IPS-11a (cell line): ENCODE measurements around the gene CYB5R3.
"Not testable (repeated sequence)": the region's sequence is repeated elsewhere in the genome, so short reads cannot be mapped to it uniquely, and the experiment has no call there.

Experiments used
- H3K4me3 ChIP-seq: one replicate; pipeline ENCODE4 v1.5.1; 2013; ENCODE audit warnings: low read depth, low read length, control low read depth

The CYB5R3 gene

DNA sequence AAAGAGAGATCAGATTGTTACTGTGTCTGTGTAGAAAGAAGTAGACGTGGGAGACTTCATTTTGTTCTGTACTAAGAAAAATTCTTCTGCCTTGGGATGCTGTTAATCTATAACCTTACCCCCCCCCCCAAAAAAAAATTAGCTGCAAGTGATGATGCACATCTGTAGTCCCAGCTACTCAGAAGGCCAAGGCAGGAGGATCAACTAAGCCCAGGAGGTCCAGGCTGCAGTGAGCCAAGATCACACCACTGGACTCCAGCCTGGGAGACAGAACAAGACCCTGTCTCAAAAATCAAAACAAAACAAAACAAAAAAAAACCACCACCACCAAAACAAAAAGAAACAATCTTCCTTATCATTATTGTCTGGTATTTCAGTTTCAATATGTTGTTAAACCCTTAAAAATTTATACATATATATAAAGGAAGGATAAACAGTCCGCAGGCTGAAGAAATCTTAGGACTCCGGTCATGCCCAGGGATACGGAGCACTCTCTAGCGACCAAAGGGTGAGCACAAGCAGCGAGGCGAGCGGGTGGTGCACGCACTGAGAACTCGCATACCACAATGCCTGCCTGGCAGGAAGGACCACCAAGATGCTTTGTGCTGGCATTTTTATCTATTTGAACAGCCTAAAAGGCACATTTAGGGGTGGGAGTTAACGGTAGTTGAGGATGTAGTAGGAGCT, 40.9 kb downstream of the CYB5R3 start:
- H3K4me3 ChIP-seq: no peak overlapping the region

DNA sequence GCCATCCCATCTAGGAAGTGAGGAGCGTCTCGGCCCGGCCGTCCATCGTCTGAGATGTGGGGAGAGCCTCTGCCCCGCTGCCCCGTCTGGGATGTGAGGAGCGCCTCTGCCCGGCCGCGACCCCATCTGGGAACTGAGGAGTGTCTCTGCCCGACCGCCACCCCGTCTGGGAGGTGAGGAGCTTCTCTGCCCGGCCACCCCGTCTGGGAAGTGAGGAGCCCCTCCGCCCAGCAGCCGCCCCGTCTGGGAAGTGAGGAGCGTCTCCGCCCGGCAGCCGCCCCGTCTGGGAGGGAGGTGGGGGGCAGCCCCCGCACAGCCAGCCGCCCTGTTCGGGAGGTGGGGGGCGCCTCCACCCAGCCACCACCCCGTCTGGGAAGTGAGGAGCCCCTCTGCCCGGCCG, 41.6 kb downstream of the CYB5R3 start:
- not testable (repeated sequence) for H3K4me3 ChIP-seq

GRCh38 chr22:42604403-42604802, 44.8 kb downstream of the CYB5R3 start:
- H3K4me3 ChIP-seq: no peak overlapping the region

GRCh38 chr22:42603427-42603826, 45.8 kb downstream of the CYB5R3 start:
- H3K4me3 ChIP-seq: no peak overlapping the region

- H3K4me3 ChIP-seq: no peak overlapping the region
These were observed 46.7 kb downstream of the CYB5R3 start for GRCh38 chr22:42602470-42602869.

DNA sequence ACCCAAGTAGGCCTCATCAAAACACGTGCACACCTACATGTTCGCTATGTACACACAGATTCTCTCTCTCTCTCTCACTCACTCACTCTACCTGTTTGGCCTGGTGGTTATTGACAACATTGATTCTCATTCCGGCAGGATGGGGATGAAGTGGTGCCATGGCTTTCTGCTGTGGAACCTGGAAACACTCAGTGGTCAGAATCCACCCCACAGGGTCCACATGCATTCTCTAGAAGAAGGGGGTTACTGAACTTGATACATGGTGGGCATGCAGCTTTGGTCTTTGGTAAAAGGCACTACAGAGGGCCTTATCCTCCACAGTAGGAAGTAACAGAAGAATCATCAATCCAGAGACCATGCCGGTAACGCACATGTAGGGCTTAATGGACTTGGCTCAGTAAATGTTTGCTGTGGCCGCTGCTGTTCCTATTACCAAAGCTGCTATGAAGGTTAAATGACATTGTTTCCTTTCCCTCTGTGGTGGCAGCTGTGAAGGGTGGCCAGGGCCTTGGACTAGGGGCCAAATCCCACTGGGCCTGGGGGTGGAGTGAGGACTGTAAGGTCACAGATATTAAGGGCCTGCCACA, 47.2 kb downstream of the CYB5R3 start:
- no peak overlapping the region for H3K4me3 ChIP-seq

GRCh38 chr22:42596863-42597530, 52.2 kb downstream of the CYB5R3 start:
- H3K4me3 ChIP-seq: no peak overlapping the region

DNA sequence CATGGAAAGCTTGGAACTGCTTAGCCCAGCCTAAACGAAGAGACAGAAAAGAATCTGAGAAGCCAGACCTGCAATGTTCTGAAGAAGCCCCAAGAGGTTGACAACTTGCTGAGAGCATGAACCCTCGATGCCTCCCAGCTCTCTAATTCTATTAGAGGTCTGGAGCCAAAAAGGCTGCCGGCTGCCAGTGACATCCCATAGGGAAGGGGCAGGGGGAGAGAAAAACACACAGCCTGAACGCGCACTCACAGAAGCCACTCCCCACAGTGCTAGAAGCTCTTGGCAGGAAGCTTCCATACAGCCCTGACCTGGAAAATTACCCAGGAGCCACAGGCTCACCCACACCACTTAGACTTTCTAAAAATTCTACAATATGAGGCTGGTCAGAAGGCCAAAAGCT, 52.9 kb downstream of the CYB5R3 start:
- H3K4me3 ChIP-seq: no peak overlapping the region

DNA sequence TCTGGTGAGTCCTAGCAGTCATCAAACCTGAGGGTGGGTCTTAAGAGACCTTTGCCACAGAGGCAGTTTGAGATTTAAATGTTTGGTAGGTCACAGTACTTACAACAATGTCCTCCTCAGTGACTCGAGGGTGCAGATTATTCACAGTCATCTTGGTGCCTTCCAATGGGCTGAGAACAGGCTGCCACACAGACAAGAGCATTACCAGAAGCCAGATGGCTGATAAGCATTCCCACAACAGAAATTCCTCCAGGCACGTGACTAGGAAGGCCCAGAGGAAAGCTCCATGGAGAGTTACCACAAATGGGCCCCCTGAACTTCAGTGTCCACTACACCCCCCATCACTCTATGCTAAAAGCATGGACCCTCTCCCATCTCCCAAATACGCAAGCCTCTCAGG, 53.8 kb downstream of the CYB5R3 start:
- no peak overlapping the region for H3K4me3 ChIP-seq

DNA sequence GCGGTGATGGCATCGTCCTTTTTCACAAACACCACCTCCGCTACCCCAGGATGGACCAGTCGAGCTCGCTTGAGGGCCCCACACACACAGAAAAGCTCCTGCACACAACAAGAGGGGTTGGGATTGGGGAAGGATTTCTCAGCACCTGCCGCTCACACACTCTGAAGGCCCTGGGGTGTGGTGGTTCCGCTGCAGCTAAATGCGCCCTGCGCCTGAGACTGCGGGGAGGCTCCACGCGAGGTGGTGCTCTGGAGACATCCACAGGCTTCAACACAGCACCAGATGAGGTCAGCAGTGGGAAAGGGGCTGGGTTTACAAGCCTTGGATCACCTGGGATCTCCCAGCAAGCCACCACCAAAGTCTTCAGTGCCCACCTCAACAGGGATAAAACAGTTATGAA, 57.2 kb downstream of the CYB5R3 start:
- H3K4me3 ChIP-seq: no peak overlapping the region

- H3K4me3 ChIP-seq: no peak overlapping the region
These were observed 61.5 kb downstream of the CYB5R3 start for GRCh38 chr22:42587588-42588175.

- H3K4me3 ChIP-seq: no peak overlapping the region
These were observed 62.8 kb downstream of the CYB5R3 start for GRCh38 chr22:42586381-42586780.

DNA sequence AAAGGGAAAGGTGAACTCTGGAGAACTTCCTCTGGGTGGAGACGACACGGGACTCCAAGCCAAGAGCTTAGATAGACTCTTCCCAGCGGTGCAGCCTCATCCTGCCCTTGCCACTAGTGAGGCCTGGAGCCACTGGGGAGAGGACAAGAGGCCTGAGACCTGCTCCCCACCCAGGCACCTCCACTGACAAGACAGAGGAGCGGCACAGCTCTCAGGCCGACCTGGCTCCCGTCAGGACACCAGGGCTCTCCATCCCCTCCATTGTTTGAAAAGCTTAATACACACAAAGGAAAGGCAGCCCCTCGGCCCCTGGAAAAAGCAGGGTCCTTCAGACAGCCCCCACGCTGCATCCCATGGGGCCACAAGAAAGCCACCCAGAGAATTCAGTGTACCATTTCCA, 64.1 kb downstream of the CYB5R3 start:
- H3K4me3 ChIP-seq: no peak overlapping the region

- H3K4me3 ChIP-seq: no peak overlapping the region
These were observed 64.7 kb downstream of the CYB5R3 start for GRCh38 chr22:42584364-42584940.

GRCh38 chr22:42582987-42583386, 66.2 kb downstream of the CYB5R3 start:
- H3K4me3 ChIP-seq: no peak overlapping the region

GRCh38 chr22:42581762-42582716, 67.2 kb downstream of the CYB5R3 start:
- peak overlapping the region; percentile 72 for H3K4me3 ChIP-seq

DNA sequence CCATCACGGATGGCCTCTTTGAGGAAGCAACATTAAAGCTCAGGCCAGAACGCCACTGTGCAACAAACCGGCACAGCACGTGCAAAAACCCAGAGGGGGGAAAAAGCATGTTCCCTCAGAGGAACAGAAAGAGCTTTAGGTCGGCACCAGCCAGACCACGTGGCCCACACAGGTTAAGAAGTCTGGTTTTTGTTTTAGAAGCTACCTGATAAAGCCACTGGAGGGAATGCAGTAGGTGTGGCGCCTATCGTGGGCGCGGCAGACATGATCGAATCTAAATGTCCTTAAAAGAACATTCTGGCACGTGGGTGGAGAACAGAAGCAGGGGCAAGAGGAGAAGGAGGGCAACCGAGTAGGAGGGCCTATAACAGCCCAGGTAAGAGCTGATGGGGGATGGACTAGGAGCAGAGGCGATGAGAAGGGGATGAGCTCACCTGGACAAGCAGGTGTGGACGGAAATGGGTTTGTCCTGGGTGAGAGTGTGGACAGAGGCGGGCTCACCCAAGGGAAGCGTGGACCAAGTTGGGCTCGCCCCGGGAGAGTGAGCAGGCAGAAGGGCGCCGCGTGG, 67.9 kb downstream of the CYB5R3 start:
- H3K4me3 ChIP-seq: peak overlapping the region; percentile 72

DNA sequence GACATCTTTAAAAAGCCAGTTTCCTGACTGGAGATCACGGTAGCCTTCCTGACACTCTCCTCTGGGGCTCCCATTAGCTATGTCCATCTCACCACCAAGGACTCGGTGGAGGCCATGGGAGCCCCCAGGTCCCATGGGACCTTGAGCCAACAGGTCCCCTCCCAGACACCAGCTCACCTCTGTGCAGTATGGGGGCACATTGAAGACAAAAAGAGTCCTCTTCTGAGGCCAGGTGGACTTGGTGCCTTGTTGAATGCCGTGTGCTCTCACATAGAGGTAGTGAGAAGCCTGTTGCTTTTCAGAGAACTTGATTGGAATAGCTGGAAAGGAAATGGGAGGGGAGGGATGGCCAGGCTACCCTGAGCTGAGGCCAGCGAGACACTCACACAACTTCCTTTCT, 69.2 kb downstream of the CYB5R3 start:
- not testable (repeated sequence) for H3K4me3 ChIP-seq

DNA sequence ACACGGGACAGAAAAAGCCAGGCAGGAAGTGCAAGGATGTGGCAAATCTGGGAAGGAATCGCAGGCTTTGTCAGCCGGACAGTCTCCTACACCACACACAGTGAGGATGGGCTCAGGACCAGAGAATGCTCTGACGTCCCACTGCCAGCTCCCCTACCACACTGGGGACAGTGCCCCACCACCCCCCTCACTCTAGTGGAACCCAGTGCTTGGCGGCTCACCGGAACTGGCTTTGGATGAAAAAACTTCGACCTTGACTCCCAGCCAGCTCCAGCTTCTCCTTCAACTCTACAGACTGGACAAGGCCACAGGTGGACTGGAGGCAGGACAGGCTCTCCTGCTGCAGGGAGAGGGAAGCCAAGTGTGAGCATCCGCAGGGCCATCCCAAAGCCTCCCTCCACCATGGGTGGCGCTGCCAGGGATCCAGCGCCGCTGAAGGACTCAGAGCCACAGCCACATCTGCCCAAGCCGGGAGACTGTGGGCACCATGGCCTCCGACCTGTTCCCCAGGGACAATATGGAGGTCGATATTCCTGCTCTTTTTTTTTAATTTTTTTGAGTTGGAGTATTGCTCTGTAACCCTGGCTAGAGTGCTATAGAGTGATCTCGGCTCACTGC, 71.5 kb downstream of the CYB5R3 start:
- no peak overlapping the region for H3K4me3 ChIP-seq

GRCh38 chr22:42577141-42577540, 72.1 kb downstream of the CYB5R3 start:
- not testable (repeated sequence) for H3K4me3 ChIP-seq
